ENCODE data around the gene APBB2.

DNA sequence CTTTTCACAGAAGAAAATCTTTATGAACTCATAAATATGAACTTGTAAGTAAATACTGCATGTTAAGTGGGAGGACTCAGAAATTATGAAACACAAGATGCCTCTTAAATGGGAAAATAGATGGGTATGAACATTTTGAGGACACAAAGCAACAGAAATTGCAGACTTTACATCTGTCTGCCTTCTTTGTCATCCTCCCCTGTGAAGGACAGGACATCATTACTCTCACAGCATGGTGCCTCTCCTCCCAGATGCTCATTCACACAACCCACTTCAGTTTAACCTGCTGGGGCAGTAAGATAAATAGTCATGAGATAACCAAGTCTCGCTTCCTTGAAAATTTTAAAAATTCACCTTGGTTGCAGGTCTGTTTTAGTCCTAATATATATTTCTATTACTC lies 144.5 kb downstream of the APBB2 start:
- no peak for TF ChIP-seq EZH2phosphoT487 (IDR thresholded peaks at IDR 0.05; ENCODE audit: insufficient read depth, low read depth)
- TF ChIP-seq EZH2 (IDR thresholded peaks at IDR 0.05; ENCODE audit: insufficient read depth, poor library complexity, severe bottlenecking): no peak
